ENCODE data around the gene LMF1.

LMF1 gene

GRCh38 chr16:912322-912683 lies 58.5 kb downstream of the LMF1 start:
- TF ChIP-seq CTCF (IDR thresholded peaks at IDR 0.05; ENCODE audit: borderline replicate concordance, insufficient read depth, low read depth, low read length) = no peak

GRCh38 chr16:911604-912321 lies 59.0 kb downstream of the LMF1 start:
- H3K4me3 ChIP-seq (ENCODE audit: low read depth, low read length) = no peak overlapping the region
- TF ChIP-seq CTCF (IDR thresholded peaks at IDR 0.05; ENCODE audit: borderline replicate concordance, insufficient read depth, low read depth, low read length) = no peak

More at GRCh38 chr16:912322-912683, 58.5 kb downstream of the LMF1 start:
- H3K4me3 ChIP-seq (ENCODE audit: low read depth, low read length) = no peak overlapping the region

DNA sequence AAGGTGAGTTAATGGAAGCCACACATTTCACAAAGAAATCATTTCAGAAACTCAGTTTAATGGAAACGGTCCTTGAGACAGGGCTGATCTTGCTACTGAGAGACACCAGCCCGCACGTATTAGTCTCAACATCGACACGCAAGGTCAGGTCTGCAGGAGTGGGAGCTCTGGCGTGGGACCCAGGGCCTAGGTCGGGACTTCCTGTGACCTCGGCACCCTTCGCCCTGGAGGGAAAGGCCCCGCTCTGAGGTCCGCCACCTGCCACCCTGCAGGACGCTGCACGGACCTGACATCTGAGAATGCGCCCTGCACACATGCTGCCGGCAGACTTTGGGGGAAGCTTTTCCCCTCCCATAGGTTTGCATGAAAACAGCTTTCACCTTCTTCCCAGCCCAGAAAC lies 59.7 kb downstream of the LMF1 start:
- TF ChIP-seq CTCF (IDR thresholded peaks at IDR 0.05; ENCODE audit: borderline replicate concordance, insufficient read depth, low read depth, low read length) = no peak
- no peak overlapping the region for H3K4me3 ChIP-seq (ENCODE audit: low read depth, low read length)

DNA sequence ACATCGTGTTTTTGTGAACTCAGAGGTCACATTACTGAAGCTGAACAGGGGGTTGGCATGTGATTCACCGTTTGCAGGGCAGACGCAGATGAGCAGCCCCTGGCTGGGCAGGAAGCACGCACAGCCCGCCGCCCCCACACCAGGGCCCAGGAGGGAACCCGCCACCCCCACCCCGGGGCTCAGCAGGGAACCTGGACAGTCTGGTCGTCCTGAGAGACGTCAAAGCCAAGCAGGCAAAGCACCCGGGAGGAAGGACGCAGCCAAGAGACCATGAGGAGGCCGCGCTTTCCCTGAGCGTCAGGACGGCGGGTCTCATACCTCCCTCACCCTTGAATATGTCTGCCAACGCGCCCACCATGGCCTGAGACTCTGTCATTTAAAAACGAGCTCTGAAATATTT lies 60.6 kb downstream of the LMF1 start:
- H3K4me3 ChIP-seq (ENCODE audit: low read depth, low read length) = no peak overlapping the region
- no peak for TF ChIP-seq CTCF (IDR thresholded peaks at IDR 0.05; ENCODE audit: borderline replicate concordance, insufficient read depth, low read depth, low read length)

DNA sequence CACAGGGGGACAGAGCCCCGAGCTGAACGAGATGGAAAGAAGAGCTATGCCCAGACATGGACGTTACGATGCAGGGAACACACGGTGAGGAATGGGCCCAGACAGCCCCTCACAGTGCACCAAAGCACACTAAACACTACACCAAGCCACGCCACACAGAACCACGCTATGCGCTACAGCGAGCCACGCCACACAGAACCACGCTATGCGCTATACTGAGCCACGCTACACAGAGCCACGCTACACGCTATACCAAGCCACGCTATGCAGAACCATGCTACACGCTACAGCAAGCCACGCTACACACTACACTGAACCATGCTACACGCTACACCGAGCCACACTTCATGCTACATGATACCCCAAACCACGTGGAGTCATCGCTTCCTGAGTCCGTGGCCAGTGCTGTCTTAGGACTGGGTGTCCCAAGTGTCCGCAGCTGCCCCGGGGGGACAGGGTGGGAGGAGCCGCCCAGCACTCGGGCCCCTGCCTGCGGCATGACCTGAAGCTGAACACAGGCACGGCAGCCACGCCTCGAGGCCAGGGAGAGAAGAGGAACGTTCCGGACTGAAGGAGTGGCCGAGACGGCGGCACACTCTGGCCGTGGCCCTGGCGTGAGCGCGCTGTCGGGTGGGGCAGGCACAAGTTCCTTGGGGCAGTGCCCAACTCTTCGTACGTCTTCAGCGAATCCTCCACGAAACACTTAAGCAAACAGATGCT lies 61.3 kb downstream of the LMF1 start:
- no peak overlapping the region for H3K4me3 ChIP-seq (ENCODE audit: low read depth, low read length)
- TF ChIP-seq CTCF (IDR thresholded peaks at IDR 0.05; ENCODE audit: borderline replicate concordance, insufficient read depth, low read depth, low read length) = no peak

DNA sequence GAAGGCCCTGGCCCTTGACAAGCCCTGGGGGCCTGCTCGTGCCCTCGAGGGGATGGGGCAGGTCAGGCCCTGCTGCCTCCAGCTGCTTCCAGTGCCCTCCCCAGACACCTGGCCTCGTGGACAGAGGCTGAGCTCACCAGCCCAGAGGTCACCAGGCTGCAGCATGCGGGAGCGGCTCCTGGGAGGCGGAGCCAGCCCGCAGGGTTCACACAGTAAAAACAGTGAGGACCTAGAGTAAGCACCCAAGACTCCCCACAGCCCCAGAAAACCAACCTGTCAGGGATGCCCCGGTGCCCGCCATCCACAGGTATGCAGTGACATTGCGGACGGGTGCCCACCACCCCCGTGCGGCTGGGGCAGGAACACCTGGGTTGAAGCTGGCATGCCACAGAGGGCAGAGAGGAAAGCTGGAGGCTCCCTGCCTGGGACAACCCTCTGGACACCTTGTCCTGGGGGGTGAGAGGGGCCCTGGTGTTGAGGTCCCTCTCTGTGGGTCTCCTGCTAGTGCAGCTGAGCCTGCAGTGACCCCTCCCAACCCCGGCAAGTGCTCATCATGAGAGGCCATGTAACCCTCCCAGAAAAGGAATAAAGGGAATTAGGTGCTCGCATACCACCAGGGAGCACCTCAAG lies 62.1 kb downstream of the LMF1 start:
- TF ChIP-seq CTCF (IDR thresholded peaks at IDR 0.05; ENCODE audit: borderline replicate concordance, insufficient read depth, low read depth, low read length) = no peak
- no peak overlapping the region for H3K4me3 ChIP-seq (ENCODE audit: low read depth, low read length)

Measured in GM12875 (cell line).